Mesenchymal stem cell (in vitro differentiated cells and primary cell): ENCODE data around the gene TRIM2.

Experiments
- DNase-seq: peaks from one replicate; pipeline ENCODE4 v3.0.0-alpha.2; 2013
- H2AFZ ChIP-seq: one replicate; pipeline ENCODE4 v1.6.1; 2013; ENCODE audit warnings: low read depth, mild to moderate bottlenecking, control low read depth, inconsistent platforms, low read length, moderate library complexity
- H2AK5ac ChIP-seq: 2 replicates; pipeline ENCODE4 v1.6.1; 2013; ENCODE audit warnings: low read length, moderate library complexity, mild to moderate bottlenecking, inconsistent platforms; ENCODE audit not compliant: severe bottlenecking
- H2BK120ac ChIP-seq: one replicate; pipeline ENCODE4 v1.6.1; 2013; ENCODE audit warnings: low read depth, mild to moderate bottlenecking, inconsistent platforms, low read length, moderate library complexity
- H2BK12ac ChIP-seq, 2 experiments: one replicate each; pipeline ENCODE4 v1.6.1; 2013; ENCODE audit warnings: inconsistent platforms in 2 of 2, low read length in 2 of 2, mild to moderate bottlenecking in 2 of 2, moderate library complexity in 2 of 2, control low read depth in 1 of 2
- H2BK15ac ChIP-seq: one replicate; pipeline ENCODE4 v1.6.1; 2013; ENCODE audit warnings: mild to moderate bottlenecking, low read depth, inconsistent platforms; ENCODE audit not compliant: poor library complexity, severe bottlenecking
- H2BK5ac ChIP-seq: 2 replicates; pipeline ENCODE4 v1.6.1; 2013; ENCODE audit warnings: low read depth, mild to moderate bottlenecking, low read length, control low read depth, inconsistent platforms; ENCODE audit not compliant: poor library complexity, severe bottlenecking
- H3K14ac ChIP-seq, 2 experiments: one replicate each; pipeline ENCODE4 v1.6.1; 2013; ENCODE audit warnings: inconsistent platforms in 2 of 2, low read length in 2 of 2, control low read depth in 1 of 2, mild to moderate bottlenecking in 1 of 2, moderate library complexity in 1 of 2
- H3K18ac ChIP-seq, 2 experiments: one replicate each; pipeline ENCODE4 v1.6.1; 2013; ENCODE audit warnings: inconsistent platforms in 2 of 2, low read length in 2 of 2, control low read depth in 1 of 2, low read depth in 1 of 2, mild to moderate bottlenecking in 1 of 2
- H3K23ac ChIP-seq, 2 experiments: one replicate each; pipeline ENCODE4 v1.6.1; 2013; ENCODE audit warnings: inconsistent platforms in 2 of 2, low read length in 2 of 2, mild to moderate bottlenecking in 2 of 2, moderate library complexity in 2 of 2, control low read depth in 1 of 2
- H3K27ac ChIP-seq: 2 replicates; pipeline ENCODE4 v1.5.1; 2013; ENCODE audit warnings: mild to moderate bottlenecking, moderate library complexity, low read length, control low read depth, inconsistent platforms; ENCODE audit not compliant: poor library complexity, severe bottlenecking
- H3K27me3 ChIP-seq, 2 experiments: 2 replicates each; pipeline versions ENCODE4 v1.6.1 to v1.7.0; 2013; ENCODE audit warnings: low read length in 2 of 2, mild to moderate bottlenecking in 2 of 2, moderate library complexity in 2 of 2, control low read depth in 1 of 2, inconsistent platforms in 1 of 2; ENCODE audit not compliant: control insufficient read depth in 1 of 2, insufficient read depth in 1 of 2
- H3K36me3 ChIP-seq, 2 experiments: 2 replicates each; pipeline versions ENCODE4 v1.6.1 to v1.7.0; 2013; ENCODE audit warnings: low read length in 2 of 2, control low read depth in 1 of 2, inconsistent platforms in 1 of 2, low read depth in 1 of 2, mild to moderate bottlenecking in 1 of 2; ENCODE audit not compliant: insufficient read depth in 2 of 2, control insufficient read depth in 1 of 2
- H3K4ac ChIP-seq, 2 experiments: one replicate each; pipeline ENCODE4 v1.6.1; 2013; ENCODE audit warnings: inconsistent platforms in 2 of 2, low read length in 2 of 2, mild to moderate bottlenecking in 2 of 2, moderate library complexity in 2 of 2, control low read depth in 1 of 2, low read depth in 1 of 2
- H3K4me1 ChIP-seq: 2 replicates; pipeline ENCODE4 v1.6.1; 2013; ENCODE audit warnings: low read depth, low read length, control low read depth; ENCODE audit not compliant: control insufficient read depth, insufficient read depth
- H3K4me2 ChIP-seq: 2 replicates; pipeline ENCODE4 v1.6.1; 2013; ENCODE audit warnings: low read length, mild to moderate bottlenecking, inconsistent platforms; ENCODE audit not compliant: poor library complexity, severe bottlenecking
- H3K4me3 ChIP-seq, 2 experiments: 2 replicates each; pipeline versions ENCODE4 v1.5.1 to v1.7.0; 2013; ENCODE audit warnings: low read length in 2 of 2, mild to moderate bottlenecking in 2 of 2, control low read depth in 1 of 2, low read depth in 1 of 2; ENCODE audit not compliant: insufficient read depth in 1 of 2
- H3K79me1 ChIP-seq: replicated peaks from 2 replicates; pipeline ENCODE4 v1.6.1; 2013; ENCODE audit warnings: mild to moderate bottlenecking, control low read depth, low read length, inconsistent platforms; ENCODE audit not compliant: poor library complexity, severe bottlenecking
- H3K9ac ChIP-seq: 2 replicates; pipeline ENCODE4 v1.7.0; 2013; ENCODE audit warnings: mild to moderate bottlenecking, low read length, moderate library complexity
- H3K9me3 ChIP-seq: 2 replicates; pipeline ENCODE4 v1.7.0; 2013; ENCODE audit warnings: mild to moderate bottlenecking, low read length; ENCODE audit not compliant: control insufficient read depth
- H4K8ac ChIP-seq: one replicate; pipeline ENCODE4 v1.6.1; 2013; ENCODE audit warnings: inconsistent platforms, mild to moderate bottlenecking, low read length, moderate library complexity
- H4K91ac ChIP-seq: one replicate; pipeline ENCODE4 v1.6.1; 2013; ENCODE audit warnings: mild to moderate bottlenecking, low read length, inconsistent platforms
- WGBS: methylation state at CpG from one replicate; pipeline ENCODE4 v1.1.7; 2013; ENCODE audit warnings: mixed read lengths; 5-methylcytosine and 5-hydroxymethylcytosine counted together

Gene TRIM2

DNA sequence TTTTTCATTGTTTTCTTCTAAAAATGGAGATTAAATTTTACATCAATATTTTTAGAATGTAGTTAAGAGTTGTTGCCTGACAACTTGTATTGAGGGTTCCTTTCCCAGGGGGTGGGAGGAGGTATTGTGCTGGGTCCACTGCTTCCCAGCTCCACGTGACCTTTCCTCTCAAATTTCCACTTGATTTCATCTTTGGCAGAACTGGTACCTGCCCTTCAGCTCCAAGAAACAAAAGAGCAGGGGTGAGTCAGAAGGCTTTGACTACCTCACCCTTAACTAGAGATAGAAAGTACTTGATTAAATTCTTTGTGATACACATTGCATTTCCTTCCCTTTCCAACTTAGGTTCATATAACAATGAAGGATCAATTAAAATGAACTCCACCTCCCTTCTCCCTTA lies 19.7 kb downstream of the TRIM2 start:
- H3K14ac ChIP-seq, result no peak overlapping the region
- peaks cover 24% of the 10 kb centered on the region for H3K79me1 ChIP-seq
- WGBS, result no CpG with 5 or more reads among the region's 1 CpG
- no peak overlapping the region for H4K91ac ChIP-seq
- H3K4ac ChIP-seq, result no peak overlapping the region
- H2BK12ac ChIP-seq, result peak overlapping the region in 1 of 2 experiments; percentile 81
- no peak overlapping the region for H2BK5ac ChIP-seq
- H2BK15ac ChIP-seq, result no peak overlapping the region
- H3K23ac ChIP-seq, result no peak overlapping the region
- peak overlapping the region; percentile 93 for H3K4me2 ChIP-seq
- no peak overlapping the region for H3K18ac ChIP-seq
- H2AK5ac ChIP-seq, result no peak overlapping the region
- no peaks in the 10 kb centered on the region for H3K36me3 ChIP-seq
- H3K4me1 ChIP-seq, result peaks cover 7% of the 10 kb centered on the region
- H4K8ac ChIP-seq, result no peak overlapping the region
- H3K4me3 ChIP-seq, result peak overlapping the region in 1 of 2 experiments; percentile 87
- H2BK120ac ChIP-seq, result no peak overlapping the region
- no peak overlapping the region for H3K27ac ChIP-seq
- H3K9me3 ChIP-seq, result no peaks in the 10 kb centered on the region
- peaks cover 0 to 3% of the 10 kb centered on the region in 2 experiments for H3K27me3 ChIP-seq
- no peak overlapping the region for H2AFZ ChIP-seq
- DNase-seq, result peak; percentile 32
- peak overlapping the region; percentile 91 for H3K9ac ChIP-seq

DNA sequence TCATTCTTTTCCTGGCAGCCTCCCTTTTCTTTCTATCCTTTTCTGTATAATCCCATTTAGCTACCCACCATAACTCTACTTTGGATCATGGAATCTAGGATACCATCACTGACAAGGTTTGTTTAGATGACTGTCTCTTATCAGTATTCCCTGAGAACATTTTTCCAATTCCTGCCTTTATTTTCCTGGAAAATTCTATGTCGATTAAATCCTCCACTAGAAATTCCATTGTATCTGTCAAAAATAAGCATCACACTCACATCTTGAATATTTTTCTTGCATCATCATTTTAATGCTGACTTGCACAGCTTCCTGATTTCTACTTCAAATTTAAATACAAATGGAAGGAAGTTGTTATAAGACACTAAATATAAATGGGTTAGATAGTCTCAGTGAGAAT lies 20.2 kb downstream of the TRIM2 start:
- Histone ChIP-seq H3K18ac (no peak overlapping the region), H2AFZ (no peak overlapping the region), H3K4ac (no peak overlapping the region), H3K14ac (no peak overlapping the region), H3K79me1 (peaks cover 23% of the 10 kb centered on the region), H4K91ac (no peak overlapping the region), H2BK120ac (no peak overlapping the region), H3K36me3 (no peaks in the 10 kb centered on the region), H3K27me3 (peaks cover 0 to under 1% of the 10 kb centered on the region in 2 experiments), H3K4me3 (peak overlapping the region in 1 of 2 experiments; percentile 87), H2BK15ac (no peak overlapping the region), H2BK12ac (no peak overlapping the region), H4K8ac (no peak overlapping the region), H3K9ac (peak overlapping the region; percentile 91), H3K9me3 (no peaks in the 10 kb centered on the region), H2BK5ac (no peak overlapping the region), H3K27ac (no peak overlapping the region), H3K23ac (no peak overlapping the region), H3K4me1 (peaks cover 7% of the 10 kb centered on the region), H3K4me2 (no peak overlapping the region), H2AK5ac (no peak overlapping the region)
- 86% methylated on average over 1 of the region's 1 CpG for WGBS
- DNase-seq, result no peak

DNA sequence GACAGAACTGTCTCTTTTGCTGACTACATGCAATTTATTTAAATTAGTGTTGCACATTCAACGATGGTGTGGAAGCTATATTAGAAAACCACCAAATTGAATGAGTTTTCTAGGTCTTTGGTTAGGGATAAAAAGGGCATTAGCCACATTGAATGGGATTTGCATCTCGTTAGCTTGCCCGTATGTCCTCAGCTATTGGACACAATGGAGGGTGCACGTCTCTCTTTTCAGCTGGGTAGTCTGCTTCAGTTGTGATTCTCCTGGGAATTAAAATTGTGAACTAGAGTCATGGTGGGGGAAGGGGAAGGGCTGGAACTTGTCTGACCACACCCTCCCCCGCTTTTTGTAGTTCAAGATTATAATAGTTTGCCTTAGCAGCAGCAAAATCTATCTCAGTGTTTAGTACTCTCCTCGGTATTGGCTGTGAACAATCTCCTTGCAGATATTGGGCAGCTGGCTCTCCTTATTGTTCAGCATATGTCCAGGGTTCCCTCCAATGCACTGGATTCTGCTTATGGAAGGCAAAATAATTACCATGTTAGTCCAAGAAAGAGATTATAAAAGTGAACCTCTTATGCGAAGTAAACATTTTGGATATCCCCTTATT lies 23.3 kb downstream of the TRIM2 start:
- H3K79me1 ChIP-seq, result peaks cover 32% of the 10 kb centered on the region
- no peak overlapping the region for H3K4me3 ChIP-seq
- H3K18ac ChIP-seq, result no peak overlapping the region
- peaks cover 0 to 6% of the 10 kb centered on the region in 2 experiments for H3K27me3 ChIP-seq
- no peak overlapping the region for H3K23ac ChIP-seq
- no peak overlapping the region for H2AFZ ChIP-seq
- no peak overlapping the region for H3K4ac ChIP-seq
- H2BK5ac ChIP-seq, result no peak overlapping the region
- H3K9ac ChIP-seq, result no peak overlapping the region
- no peak overlapping the region for H4K91ac ChIP-seq
- H3K9me3 ChIP-seq, result no peaks in the 10 kb centered on the region
- H3K14ac ChIP-seq, result no peak overlapping the region
- no peaks in the 10 kb centered on the region for H3K36me3 ChIP-seq
- H4K8ac ChIP-seq, result no peak overlapping the region
- no peak overlapping the region for H3K4me2 ChIP-seq
- H2BK12ac ChIP-seq, result no peak overlapping the region
- no peak overlapping the region for H2BK15ac ChIP-seq
- no peak overlapping the region for H3K27ac ChIP-seq
- H2BK120ac ChIP-seq, result no peak overlapping the region
- WGBS, result 92% methylated on average over 7 of the region's 7 CpGs
- H2AK5ac ChIP-seq, result no peak overlapping the region
- H3K4me1 ChIP-seq, result peaks cover 5% of the 10 kb centered on the region
- DNase-seq, result no peak

DNA sequence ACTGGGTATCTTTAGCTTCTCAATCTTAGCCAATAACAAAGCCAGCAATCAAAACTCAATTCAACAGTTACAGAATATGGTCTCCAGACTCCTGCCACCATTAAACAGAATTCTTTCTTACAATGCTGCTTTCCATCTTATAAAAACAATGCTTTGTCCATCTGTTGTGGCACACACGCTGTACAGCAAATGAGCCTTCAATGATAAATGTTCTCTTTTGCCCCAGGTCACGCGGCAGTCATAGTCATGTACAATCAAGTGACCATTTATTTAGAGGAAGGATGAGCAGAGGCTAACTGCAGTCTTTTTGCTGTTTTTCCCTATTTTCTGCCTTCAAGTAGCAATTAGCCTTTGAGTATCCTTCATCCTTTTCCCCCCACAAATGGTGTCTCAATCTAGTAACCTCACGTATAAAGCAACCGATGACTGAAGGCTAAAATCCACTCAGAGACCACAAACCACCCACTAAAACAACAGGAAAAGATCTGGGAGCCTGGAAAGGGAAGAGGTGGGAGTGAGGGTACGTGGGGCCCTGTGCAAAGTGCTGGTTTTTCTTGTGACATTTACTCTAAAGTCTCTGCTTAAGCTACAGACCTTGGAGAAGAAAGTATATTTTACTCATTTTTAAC lies 24.4 kb downstream of the TRIM2 start:
- H2AFZ ChIP-seq, result no peak overlapping the region
- H2BK15ac ChIP-seq, result no peak overlapping the region
- no peak overlapping the region for H2BK120ac ChIP-seq
- no peak overlapping the region for H3K9ac ChIP-seq
- H3K27ac ChIP-seq, result no peak overlapping the region
- H3K79me1 ChIP-seq, result peaks cover 35% of the 10 kb centered on the region
- no peak overlapping the region for H3K4ac ChIP-seq
- H3K36me3 ChIP-seq, result no peaks in the 10 kb centered on the region
- 81% methylated on average over 3 of the region's 6 CpGs for WGBS
- no peak overlapping the region for H3K14ac ChIP-seq
- H4K91ac ChIP-seq, result no peak overlapping the region
- no peak overlapping the region for H2AK5ac ChIP-seq
- no peak overlapping the region for H4K8ac ChIP-seq
- DNase-seq, result no peak
- H3K9me3 ChIP-seq, result no peaks in the 10 kb centered on the region
- no peak overlapping the region for H3K4me3 ChIP-seq
- no peak overlapping the region for H3K4me2 ChIP-seq
- no peak overlapping the region for H2BK12ac ChIP-seq
- H3K4me1 ChIP-seq, result peaks cover 6% of the 10 kb centered on the region
- peaks cover 0 to 6% of the 10 kb centered on the region in 2 experiments for H3K27me3 ChIP-seq
- H3K23ac ChIP-seq, result no peak overlapping the region
- H2BK5ac ChIP-seq, result no peak overlapping the region
- no peak overlapping the region for H3K18ac ChIP-seq
